ENCODE measurements around the gene SPATA32.
"Not testable (repeated sequence)": the region's sequence is repeated elsewhere in the genome, so short reads cannot be mapped to it uniquely, and the experiment has no call there.

SPATA32 gene, protein sequence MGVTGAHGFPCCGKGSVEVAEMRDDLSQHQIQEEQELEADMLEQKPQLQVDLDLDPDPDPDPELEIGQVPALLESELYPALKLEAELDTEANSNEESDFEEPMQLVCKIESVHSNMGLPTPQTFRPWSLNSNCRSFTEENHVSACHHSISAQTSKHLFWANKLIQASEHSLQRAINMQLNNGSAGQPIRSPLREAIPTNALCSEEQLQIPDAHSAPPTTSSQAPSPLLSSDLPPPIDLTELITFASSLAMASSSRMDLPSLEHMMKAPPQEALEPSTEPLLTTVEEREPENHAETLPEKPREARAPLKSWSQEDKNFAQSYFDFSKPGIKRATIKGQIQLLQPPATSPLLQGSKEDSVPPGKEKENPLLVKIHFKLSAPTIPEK

DNA sequence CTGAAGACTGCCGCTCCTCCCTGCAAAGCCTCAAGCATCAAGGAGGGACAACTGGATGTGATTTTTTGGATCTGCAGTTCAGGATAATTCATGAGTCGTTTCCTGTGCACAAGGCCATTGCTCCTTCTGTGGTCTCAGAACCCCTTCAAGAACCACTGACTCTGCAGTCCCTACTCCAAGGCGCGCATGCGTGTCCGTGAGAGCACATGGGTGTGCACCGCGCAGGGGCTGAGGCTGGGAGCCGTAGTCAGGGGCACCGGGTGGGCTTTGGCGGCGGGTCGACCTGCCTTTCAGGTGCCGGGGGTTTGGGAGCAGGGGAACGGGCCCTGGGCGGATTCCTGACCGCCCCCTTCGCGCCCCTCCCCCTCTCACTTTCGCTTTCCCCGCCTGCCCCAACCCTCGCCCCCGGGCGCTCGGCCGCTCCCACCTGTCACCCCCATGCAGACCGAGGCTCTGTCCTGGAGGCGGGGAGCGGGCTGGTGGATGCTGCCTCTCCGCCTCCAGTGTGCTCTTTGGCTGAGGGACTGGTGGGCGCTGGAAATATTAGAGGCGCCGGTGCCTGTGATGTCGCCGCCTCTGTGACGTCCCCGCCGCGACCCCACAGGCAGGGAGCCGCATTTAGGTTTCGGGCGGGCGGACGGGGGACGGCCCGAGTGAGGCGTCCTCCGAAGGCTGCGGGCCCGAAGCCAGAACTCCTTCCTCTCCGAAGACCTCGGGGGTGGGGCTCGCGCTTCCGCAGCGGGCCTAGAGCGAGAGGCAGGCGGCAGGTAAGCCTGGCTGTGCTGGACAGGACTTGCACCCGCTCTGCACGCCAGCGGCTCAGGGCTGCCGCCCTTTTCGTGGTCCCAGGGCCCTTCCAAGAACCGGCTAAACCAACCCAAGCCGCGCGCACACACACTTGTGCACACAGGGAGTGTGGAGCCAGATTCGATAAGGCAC, at the start of gene SPATA32:
SPATA32 (minus strand) TSS at position 518 of the 939 bp plus-strand sequence; CDS start at position 440, 78 bp downstream.
- peak; percentile 75 to 78 for DNase-seq

DNA sequence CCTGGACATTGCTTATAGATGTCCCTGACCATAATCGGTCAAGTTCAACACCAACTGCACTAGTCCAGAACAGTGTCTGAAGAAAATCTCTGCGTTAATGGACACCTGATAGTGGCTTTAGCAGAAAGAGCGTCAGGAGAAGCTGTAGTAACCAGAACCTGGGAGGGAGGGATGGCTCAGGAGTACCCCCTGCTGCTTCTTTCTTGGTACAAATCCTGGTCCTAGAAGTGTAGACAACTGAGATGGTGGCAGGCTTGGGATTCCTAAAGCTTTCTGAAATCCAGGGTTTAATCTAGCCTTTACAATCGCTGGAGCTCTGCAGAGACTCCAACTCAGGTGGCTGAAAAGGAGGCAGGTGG, 49.5 kb upstream of the SPATA32 start:
- no peak for DNase-seq

GRCh38 chr17:45310380-45311324, 48.8 kb upstream of the SPATA32 start:
- no peak for DNase-seq

GRCh38 chr17:45309400-45309799, 47.5 kb upstream of the SPATA32 start:
- no peak for DNase-seq

- no peak for DNase-seq
These were observed 46.9 kb upstream of the SPATA32 start for GRCh38 chr17:45308840-45309239.

DNA sequence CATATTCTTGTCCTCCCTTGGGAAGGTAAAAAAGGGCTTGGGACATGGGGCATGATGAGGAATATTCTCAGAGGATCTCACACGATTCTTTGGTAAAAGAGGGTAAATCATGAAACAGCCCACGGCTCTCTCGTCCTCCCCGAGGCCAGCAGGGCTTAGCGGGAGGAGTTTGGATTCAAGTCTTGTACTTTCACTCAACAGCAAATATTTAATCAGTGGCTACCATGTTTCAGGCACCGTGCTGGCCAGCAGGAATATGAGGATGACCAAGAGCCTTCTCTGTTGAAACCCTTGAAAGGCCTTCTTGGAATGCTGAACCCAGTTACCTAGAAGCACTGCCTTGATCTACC, 46.1 kb upstream of the SPATA32 start:
- no peak for DNase-seq

DNA sequence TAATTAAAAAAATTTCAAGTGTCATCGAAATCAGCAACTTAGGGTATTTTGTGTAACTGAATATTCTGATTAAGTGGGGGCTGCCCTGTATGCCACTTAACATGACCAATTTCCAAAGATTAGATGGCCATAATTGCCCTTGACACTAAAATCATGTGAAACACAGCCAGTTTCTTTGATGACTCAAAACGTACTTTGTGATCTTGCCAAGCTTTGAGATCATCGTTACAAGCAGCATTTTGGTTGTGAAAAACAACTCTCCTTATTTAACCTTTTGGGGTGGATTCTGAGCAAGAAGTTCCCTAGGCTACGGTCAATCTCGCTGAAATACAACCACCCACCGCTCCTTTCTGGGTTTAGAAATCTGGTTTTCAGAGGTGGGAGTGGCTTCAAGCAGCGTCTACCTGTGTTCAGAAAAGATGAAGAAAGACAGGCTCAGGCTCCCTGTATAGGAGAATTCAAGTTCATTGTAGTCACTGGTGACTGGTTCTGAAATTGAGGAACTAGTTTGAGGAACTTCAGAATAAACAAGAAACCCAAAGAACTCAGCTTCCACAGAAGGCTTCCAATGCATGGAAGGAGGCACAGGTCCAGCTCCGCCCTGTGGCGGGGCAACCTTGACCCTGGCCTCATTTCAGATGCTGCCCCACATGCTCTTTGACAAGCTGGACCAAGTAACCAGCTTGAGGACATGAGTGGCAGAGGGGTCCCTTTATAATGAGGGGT, 45.6 kb upstream of the SPATA32 start:
- peak; percentile 69 to 72 for DNase-seq

DNA sequence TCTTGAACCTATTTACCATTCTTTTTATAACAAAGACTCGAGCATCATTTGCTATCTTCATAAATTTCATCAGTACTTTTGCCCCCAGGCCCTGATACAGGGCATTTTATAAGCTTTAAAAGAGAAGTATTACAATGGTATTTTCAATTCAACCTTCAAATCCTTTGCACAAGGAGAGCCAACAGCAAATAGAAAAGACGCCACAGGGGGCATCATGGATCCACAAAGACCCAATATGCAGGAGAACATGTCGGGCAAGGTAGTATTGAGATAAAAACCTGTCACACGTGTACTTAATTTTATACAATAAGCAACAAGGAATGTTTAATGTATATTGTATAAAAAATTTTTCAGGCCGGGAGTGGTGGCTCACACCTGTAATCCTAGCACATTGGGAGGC, 44.7 kb upstream of the SPATA32 start:
- no peak for DNase-seq

DNA sequence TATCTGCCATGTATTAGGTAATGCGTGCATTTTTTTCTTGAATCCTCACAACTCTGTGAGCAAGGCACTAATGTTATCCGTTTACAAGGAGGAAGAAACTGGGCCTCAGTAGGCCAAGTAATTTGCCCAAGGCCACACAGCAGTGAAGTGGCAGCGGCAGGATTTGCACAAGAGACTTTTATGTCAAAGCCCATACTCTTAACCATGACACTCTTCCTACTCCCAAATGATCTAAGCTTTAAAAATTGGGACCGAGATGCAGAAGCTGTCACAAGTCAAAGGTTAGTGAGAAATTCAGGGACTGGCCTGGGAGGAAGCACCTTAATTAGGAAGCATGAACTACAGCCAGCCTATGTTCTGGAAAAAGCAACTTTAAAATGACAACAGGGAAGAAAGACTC, 44.2 kb upstream of the SPATA32 start:
- no peak for DNase-seq

- DNase-seq: no peak
These were observed 43.7 kb upstream of the SPATA32 start for GRCh38 chr17:45305530-45306087.

DNA sequence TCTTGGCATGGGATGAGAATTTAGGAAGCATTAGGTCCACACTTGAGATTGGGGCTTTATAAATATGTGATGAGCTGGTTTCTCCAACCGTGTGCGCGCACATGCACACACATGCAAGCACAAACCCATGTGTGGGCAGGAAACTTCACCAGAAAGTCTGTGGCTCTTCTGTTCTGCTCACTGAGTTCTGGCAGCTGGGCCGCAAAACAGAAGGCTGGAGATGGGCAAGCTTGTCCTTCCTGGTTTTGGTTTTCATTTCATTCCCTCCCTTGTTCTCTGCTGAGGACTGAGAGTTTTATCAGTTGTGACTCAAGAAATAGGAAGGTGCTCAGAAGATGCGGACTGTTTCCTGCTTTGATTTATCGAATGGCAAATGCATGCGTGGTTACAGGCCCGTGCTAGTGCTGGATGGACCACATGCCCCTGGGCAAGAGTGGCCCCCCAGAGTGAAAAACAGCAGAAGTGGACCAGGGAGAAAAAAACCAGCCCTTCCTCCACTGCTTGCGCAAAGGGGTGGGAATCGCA, 40.8 kb upstream of the SPATA32 start:
- DNase-seq: peak in 1 of 2 experiments; percentile 62

DNA sequence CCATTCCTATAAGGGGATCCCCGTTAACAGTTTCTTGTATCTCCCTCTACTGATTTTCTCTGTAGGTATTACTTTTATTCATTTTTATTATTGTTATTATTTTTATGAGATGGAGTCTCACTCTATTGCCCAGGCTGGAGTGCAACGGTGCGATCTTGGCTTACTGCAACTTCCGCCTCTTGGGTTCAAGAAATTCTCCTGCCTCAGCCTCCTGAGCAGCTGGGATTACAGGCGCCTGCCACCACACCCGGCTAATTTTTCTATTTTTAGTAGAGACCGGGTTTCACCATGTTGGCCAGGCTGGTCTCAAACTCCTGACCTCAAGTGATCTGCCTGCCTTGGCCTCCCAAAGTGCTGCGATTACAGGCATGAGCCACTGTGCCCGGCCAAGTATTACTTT, 40.3 kb upstream of the SPATA32 start:
- not testable (repeated sequence) for DNase-seq

- no peak for DNase-seq
These were observed 39.8 kb upstream of the SPATA32 start for GRCh38 chr17:45301674-45302073.

- no peak for DNase-seq
These were observed 38.3 kb upstream of the SPATA32 start for GRCh38 chr17:45300060-45300751.

DNA sequence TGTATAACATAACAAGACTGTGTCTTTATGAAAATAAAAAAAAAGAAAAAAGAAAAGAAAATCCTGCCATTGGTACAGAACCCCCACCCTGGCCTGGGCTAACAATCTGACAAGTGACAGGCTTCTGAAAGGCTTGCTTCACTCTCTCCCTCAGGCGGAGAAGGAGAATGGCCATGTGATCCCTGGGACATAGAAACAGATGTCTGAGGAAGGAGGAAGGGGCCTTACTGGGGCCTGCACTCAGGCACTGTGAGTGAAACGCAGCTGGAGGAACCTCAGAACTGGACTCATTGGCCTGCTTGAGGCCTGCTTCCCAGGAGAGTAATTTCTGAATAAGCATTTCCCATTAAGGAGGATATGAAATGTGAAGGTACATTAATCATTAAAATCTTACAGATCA, 37.5 kb upstream of the SPATA32 start:
- no peak for DNase-seq

DNA sequence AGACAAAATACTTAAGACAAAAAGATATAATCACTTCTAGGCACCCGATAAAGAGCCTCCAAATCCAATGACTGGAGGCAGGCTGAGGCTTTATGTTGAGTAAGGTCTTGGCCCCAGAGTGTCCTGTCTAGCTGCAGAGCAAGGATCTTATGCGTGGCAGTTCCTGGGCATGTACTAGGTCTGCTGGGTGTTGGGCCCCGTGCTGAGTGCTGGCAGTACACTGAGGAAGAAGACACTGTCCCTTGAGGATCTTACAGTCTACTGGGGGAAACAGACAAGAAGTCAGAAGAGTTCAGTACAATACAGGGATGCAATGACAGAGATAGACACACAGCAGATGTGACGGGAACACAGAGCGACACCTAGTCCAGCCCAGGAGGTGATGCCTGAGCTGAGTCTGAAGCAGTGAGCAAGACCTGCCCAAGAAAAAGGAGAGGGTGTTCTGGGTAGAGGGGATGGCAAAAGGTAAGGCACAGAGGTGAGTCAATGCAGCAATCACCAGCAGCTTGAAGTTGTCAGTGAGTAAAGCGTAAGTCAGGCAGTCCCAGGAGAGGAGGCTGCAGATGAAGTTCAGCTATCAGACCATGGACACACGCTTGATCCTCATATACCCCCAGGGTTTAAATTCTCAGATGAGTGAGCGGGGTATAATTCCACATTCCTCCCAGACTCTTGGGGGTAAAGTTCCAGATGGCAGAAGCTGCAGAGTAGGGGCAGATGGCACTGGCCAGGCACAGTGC, 36.8 kb upstream of the SPATA32 start:
- no peak for DNase-seq

- no peak for DNase-seq
These were observed 34.9 kb upstream of the SPATA32 start for GRCh38 chr17:45296833-45297124.

DNA sequence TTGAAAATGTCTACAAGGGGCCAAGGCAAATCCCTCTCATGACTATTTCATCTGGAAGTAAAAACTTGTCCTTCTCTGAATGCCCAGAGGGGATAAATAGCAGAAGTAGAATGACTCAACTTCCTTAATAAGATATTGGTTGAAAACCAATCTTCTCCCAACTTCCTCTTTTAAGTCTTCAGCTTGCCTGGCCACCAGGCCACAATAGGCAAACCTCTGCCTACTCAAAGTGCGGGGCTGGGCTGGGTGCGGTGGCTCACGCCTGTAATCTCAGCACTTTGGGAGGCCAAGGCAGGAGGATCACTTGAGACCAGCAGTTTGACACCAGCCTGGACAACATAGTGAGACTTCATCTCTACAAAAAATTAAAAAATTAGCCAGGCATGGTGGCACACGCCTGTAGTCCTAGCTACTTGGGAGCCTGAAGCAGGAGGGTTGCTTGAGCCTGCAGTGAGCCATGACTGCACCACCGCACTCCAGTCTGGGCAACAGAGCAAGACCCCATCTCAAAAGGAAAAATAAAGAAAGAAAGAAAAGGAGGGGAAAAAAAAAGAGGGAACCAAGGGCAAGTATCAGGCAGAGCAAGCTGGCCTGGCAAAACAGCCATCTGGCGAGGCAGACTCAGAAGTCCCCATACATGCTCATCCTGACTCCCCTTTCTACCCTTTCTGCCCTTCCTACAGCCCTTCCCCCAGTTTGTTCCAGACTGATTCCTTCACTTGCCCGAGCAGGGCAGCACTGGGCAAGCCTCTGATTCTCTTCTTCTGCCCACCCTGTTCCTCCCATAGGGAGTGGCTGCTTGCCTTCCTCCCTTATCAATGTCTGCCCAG, 34.3 kb upstream of the SPATA32 start:
- no peak for DNase-seq

GRCh38 chr17:45294506-45294905, 32.6 kb upstream of the SPATA32 start:
- DNase-seq: no peak
